H1 (cell line): Measurements from ENCODE around the gene CNTNAP3B.
"Not testable (repeated sequence)": the region's sequence is repeated elsewhere in the genome, so short reads cannot be mapped to it uniquely, and the experiment has no call there.

Source experiments
- CTCF ChIP-seq, 3 experiments: IDR thresholded peaks; 1 replicate in 2 of 3; 2 replicates in 1 of 3; pipeline versions ENCODE4 v1.5.1 to v1.6.1; 2011; ENCODE audit warnings: low read length in 3 of 3, mild to moderate bottlenecking in 3 of 3, inconsistent platforms in 2 of 3, low read depth in 1 of 3, moderate library complexity in 1 of 3; ENCODE audit not compliant: insufficient read depth in 1 of 3; ENCODE audit errors: control extremely low read depth in 1 of 3
- EGR1 ChIP-seq: IDR thresholded peaks from 2 replicates; pipeline ENCODE4 v1.6.1; 2011; ENCODE audit warnings: low read depth, low read length, borderline replicate concordance
- EZH2 ChIP-seq: fragments of 200-600 bp; sonication (generic); IDR thresholded peaks from 2 replicates; pipeline ENCODE4 v1.7.1; 2012; ENCODE audit warnings: low read depth, mild to moderate bottlenecking, moderate library complexity, low read length, inconsistent platforms; ENCODE audit not compliant: severe bottlenecking
- RAD21 ChIP-seq, 2 experiments: IDR thresholded peaks in 1 of 2; conservative IDR thresholded peaks in 1 of 2; 2 replicates each; pipeline ENCODE4 v1.6.1; 2011; ENCODE audit warnings: low read depth in 2 of 2, low read length in 2 of 2, improper control_type of control experiment in 1 of 2, inconsistent platforms in 1 of 2, mild to moderate bottlenecking in 1 of 2, moderate library complexity in 1 of 2

- not testable (repeated sequence) for TF ChIP-seq RAD21 (IDR thresholded peaks at IDR 0.05 in 1 of 2, conservative IDR thresholded peaks at IDR 0.05 in 1 of 2; ENCODE audit: low read depth in 2 of 2, low read length in 2 of 2); CTCF (IDR thresholded peaks at IDR 0.05; ENCODE audit: control extremely low read depth in 1 of 3, insufficient read depth in 1 of 3, low read depth in 1 of 3, low read length in 3 of 3); EGR1; EZH2
These were observed 114.9 kb downstream of the CNTNAP3B start for GRCh38 chr9:42014317-42014716.
